B cell (primary cell): Measurements from ENCODE around the gene CWC27. TPM values are rescaled to one million over a fixed set of nuclear protein-coding genes. Genes with fewer than 3 reads are reported as not detected.

Experiments
- ATAC-seq: fragments of 200-7000 bp; cut with Tn5 transposase; one replicate; pipeline ENCODE4 v1.10.0; 2021; ENCODE audit warnings: low read depth, mild to moderate bottlenecking, moderate number of reproducible peaks, moderate library complexity
- CTCF ChIA-PET: fragments of 350-600 bp; sonication (Branson Sonifier 250); formaldehyde crosslinking; loops from one replicate; lab custom pipeline; 2021; ENCODE audit warnings: antibody characterized with exemption, inconsistent platforms; lab: Charles Lee
- POLR2A ChIA-PET: fragments of 350-600 bp; sonication (Branson Sonifier 250); formaldehyde crosslinking; loops from one replicate; lab custom pipeline; 2021; ENCODE audit warnings: antibody characterized with exemption; lab: Charles Lee
- DNase-seq: peaks from one replicate; pipeline ENCODE4 v3.0.0; 2013
- H2AFZ ChIP-seq: 2 replicates; pipeline ENCODE4 v1.6.1; 2012; ENCODE audit warnings: mild to moderate bottlenecking, low read depth, low read length; ENCODE audit not compliant: insufficient read depth, poor library complexity, severe bottlenecking
- H3K27ac ChIP-seq, 2 donors: 1 replicate in 1 of 2; 2 replicates in 1 of 2; pipeline ENCODE4 v1.5.1; 2012 to 2013; ENCODE audit warnings: low read length in 2 of 2, mild to moderate bottlenecking in 2 of 2, moderate library complexity in 1 of 2
- H3K27me3 ChIP-seq, 4 experiments: fragments of 200-600 bp in 1 of 4; sonication (generic) in 1 of 4; replicated peaks in 1 of 4; 1 replicate in 2 of 4; 2 replicates in 2 of 4; pipeline versions ENCODE4 v1.6.1 to v1.7.0; 2013 to 2016; ENCODE audit warnings: low read length in 3 of 4, mild to moderate bottlenecking in 2 of 4, mixed read lengths in 1 of 4, moderate library complexity in 1 of 4; ENCODE audit not compliant: insufficient read depth in 4 of 4, control insufficient read depth in 3 of 4; ENCODE audit errors: control extremely low read depth in 1 of 4
- H3K36me3 ChIP-seq, 2 experiments: replicated peaks in 1 of 2; 1 replicate in 1 of 2; 2 replicates in 1 of 2; pipeline versions ENCODE4 v1.6.1 to v1.7.1; 2013; ENCODE audit warnings: low read length in 1 of 2; ENCODE audit not compliant: insufficient read depth in 2 of 2, control insufficient read depth in 1 of 2; ENCODE audit errors: control extremely low read depth in 1 of 2, extremely low read depth in 1 of 2
- H3K4me1 ChIP-seq, 2 donors: fragments of 200-600 bp in 1 of 2; sonication (generic) in 1 of 2; 1 replicate in 1 of 2; 2 replicates in 1 of 2; pipeline versions ENCODE4 v1.5.1 to v1.6.1; 2013 to 2017; ENCODE audit warnings: low read length in 2 of 2; ENCODE audit not compliant: control insufficient read depth in 2 of 2, insufficient read depth in 2 of 2
- H3K4me2 ChIP-seq: replicated peaks from 2 replicates; pipeline ENCODE3; 2012; ENCODE audit warnings: mild to moderate bottlenecking, low read depth, low read length; ENCODE audit not compliant: poor library complexity, severe bottlenecking
- H3K4me3 ChIP-seq, 5 experiments: fragments of 200-600 bp in 1 of 5; sonication (generic) in 1 of 5; 1 replicate in 3 of 5; 2 replicates in 2 of 5; pipeline versions ENCODE4 v1.5.1 to v1.7.0; 2011 to 2016; ENCODE audit warnings: low read length in 4 of 5, mild to moderate bottlenecking in 4 of 5, low read depth in 2 of 5, control low read depth in 1 of 5, moderate library complexity in 1 of 5; ENCODE audit not compliant: insufficient read depth in 1 of 5; ENCODE audit errors: control extremely low read depth in 1 of 5, extremely low read depth in 1 of 5
- H3K79me2 ChIP-seq: fragments of 200-600 bp; sonication (generic); one replicate; pipeline ENCODE4 v1.6.0; 2016; ENCODE audit warnings: low read length; ENCODE audit not compliant: control insufficient read depth, insufficient read depth
- H3K9ac ChIP-seq: fragments of 200-600 bp; sonication (generic); 2 replicates; pipeline ENCODE4 v1.6.1; 2017; ENCODE audit warnings: mild to moderate bottlenecking, low read length, moderate library complexity
- H3K9me3 ChIP-seq, 3 donors: one replicate each; pipeline versions ENCODE4 v1.6.1 to v1.7.1; 2013; ENCODE audit warnings: low read length in 2 of 3; ENCODE audit not compliant: control insufficient read depth in 2 of 3, insufficient read depth in 1 of 3; ENCODE audit errors: control extremely low read depth in 1 of 3
- H4K20me1 ChIP-seq: 2 replicates; pipeline ENCODE4 v1.6.0; 2012; ENCODE audit warnings: mild to moderate bottlenecking, low read length; ENCODE audit not compliant: insufficient read depth, control insufficient read depth, poor library complexity, severe bottlenecking
- H3K27ac Mint-ChIP-seq: one replicate; pipeline ENCODE4 v1.8.0; 2021; ENCODE audit warnings: mixed read lengths
- H3K27me3 Mint-ChIP-seq: one replicate; pipeline ENCODE4 v1.8.0; 2021; ENCODE audit warnings: mixed read lengths
- H3K4me1 Mint-ChIP-seq: one replicate; pipeline ENCODE4 v1.8.0; 2021; ENCODE audit warnings: mixed read lengths
- H3K4me3 Mint-ChIP-seq: one replicate; pipeline ENCODE4 v1.8.0; 2021; ENCODE audit warnings: mixed read lengths
- H3K9me3 Mint-ChIP-seq: one replicate; pipeline ENCODE4 v1.8.0; 2022; ENCODE audit warnings: mixed read lengths; ENCODE audit not compliant: insufficient read depth
- EZH2 ChIP-seq: IDR thresholded peaks from 2 replicates; pipeline ENCODE4 v1.6.1; 2012; ENCODE audit warnings: borderline replicate concordance, low read depth, mild to moderate bottlenecking, moderate library complexity, low read length; ENCODE audit not compliant: insufficient read depth, poor library complexity, severe bottlenecking
- WGBS: methylation state at CpG from one replicate; pipeline ENCODE4 v1.1.5; 2013; ENCODE audit warnings: missing lambda C conversion rate; ENCODE audit not compliant: insufficient coverage; 5-methylcytosine and 5-hydroxymethylcytosine counted together
- intact Hi-C: fragments of 100-400 bp; cut with micrococcal nuclease; formaldehyde crosslinking; loops from one replicate; pipeline ENCODE4 v1.10.0; 2022
- polyA plus RNA-seq: library from polyadenylated mRNA; depleted of rRNA; stranded (reverse); fragments of >200 nt; gene quantifications from 2 replicates; pipeline ENCODE4 v1.2.3, GENCODE V29; 2012
- total RNA-seq, 2 donors: library from RNA; stranded (reverse); fragments of 120-200 nt in 1 of 2; gene quantifications; 1 replicate in 1 of 2; 2 replicates in 1 of 2; pipeline versions ENCODE4 v1.2.3 to v1.2.4, GENCODE V29; 2013 to 2022
- TF ChIP-seq, protein P1 (sequence below): fragments of 200-600 bp; IDR thresholded peaks from one replicate; pipeline ENCODE4 v1.8.0; 2022; ENCODE audit warnings: antibody characterized with exemption, mild to moderate bottlenecking

The CWC27 gene
- total and polyA plus RNA-seq, 2 donors (not counting 1 experiment from before 2014, with no cell fraction given) = 6.6 to 30.5 TPM

DNA sequence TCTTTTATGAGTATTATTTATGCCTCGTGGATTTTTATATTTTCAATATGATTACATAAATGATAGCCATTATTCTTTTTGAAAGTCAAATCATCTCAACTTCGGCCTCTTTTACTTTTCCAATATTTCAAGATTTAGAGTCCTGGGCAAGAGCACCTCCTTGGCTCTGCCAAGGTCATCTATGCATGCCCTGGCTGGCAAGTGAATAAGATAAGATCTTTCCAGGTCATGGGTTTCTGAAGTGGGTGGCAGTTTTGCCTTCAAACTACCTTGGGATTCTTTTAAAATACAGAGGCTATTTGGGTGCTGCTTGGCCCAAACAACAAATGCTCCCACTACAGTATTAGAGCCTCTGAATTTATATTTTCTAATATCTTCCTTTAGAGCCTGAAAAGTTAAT lies 95.4 kb downstream of the CWC27 start:
- no peak overlapping the region for H3K4me2 ChIP-seq
- no peaks in the 10 kb centered on the region for H3K4me1 ChIP-seq
- H4K20me1 ChIP-seq = no peaks in the 10 kb centered on the region
- ChIA-PET POLR2A (no interaction called here), CTCF (no interaction called here)
- Mint-ChIP-seq H3K9me3 (no peaks in the 10 kb centered on the region), H3K27me3 (no peaks in the 10 kb centered on the region), H3K4me1 (no peaks in the 10 kb centered on the region), H3K4me3 (no peak overlapping the region), H3K27ac (no peak overlapping the region)
- H2AFZ ChIP-seq = no peak overlapping the region
- TF ChIP-seq, protein P1, sequence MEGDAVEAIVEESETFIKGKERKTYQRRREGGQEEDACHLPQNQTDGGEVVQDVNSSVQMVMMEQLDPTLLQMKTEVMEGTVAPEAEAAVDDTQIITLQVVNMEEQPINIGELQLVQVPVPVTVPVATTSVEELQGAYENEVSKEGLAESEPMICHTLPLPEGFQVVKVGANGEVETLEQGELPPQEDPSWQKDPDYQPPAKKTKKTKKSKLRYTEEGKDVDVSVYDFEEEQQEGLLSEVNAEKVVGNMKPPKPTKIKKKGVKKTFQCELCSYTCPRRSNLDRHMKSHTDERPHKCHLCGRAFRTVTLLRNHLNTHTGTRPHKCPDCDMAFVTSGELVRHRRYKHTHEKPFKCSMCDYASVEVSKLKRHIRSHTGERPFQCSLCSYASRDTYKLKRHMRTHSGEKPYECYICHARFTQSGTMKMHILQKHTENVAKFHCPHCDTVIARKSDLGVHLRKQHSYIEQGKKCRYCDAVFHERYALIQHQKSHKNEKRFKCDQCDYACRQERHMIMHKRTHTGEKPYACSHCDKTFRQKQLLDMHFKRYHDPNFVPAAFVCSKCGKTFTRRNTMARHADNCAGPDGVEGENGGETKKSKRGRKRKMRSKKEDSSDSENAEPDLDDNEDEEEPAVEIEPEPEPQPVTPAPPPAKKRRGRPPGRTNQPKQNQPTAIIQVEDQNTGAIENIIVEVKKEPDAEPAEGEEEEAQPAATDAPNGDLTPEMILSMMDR = no peak
- TF ChIP-seq EZH2 = no peak
- H3K9ac ChIP-seq = no peak overlapping the region
- WGBS = no CpG with 5 or more reads among the region's 2 CpGs
- no peaks in the 10 kb centered on the region for H3K27me3 ChIP-seq
- H3K27ac ChIP-seq = no peak overlapping the region
- H3K9me3 ChIP-seq = no peaks in the 10 kb centered on the region
- H3K36me3 ChIP-seq = no peaks in the 10 kb centered on the region
- DNase-seq (no peak), ATAC-seq (no peak)
- H3K79me2 ChIP-seq = no peaks in the 10 kb centered on the region
- intact Hi-C loops = no loop called here
- H3K4me3 ChIP-seq = no peak overlapping the region

DNA sequence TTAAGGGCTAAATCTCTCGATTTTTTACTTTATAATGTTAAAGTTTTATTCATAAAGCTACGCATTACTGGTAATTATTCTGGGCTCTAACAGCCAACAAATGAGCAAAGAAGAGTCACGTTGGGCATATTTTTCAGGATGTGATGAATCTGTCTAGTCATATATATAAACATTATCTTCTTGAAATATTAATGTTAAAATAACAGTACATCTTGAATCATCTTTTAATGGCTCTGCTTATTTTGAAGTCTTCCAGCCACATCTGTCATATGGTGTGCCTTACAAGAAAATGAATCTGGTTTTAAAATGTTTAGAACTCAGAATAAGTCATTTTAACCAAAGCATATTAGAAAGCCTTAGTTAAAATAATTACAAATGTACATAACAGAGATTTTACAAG lies 96.9 kb downstream of the CWC27 start:
- H3K27me3 ChIP-seq = no peaks in the 10 kb centered on the region
- ATAC-seq (no peak), DNase-seq (no peak)
- WGBS = no CpG with 5 or more reads among the region's 3 CpGs
- H3K36me3 ChIP-seq = no peaks in the 10 kb centered on the region
- no peak overlapping the region for H3K4me3 ChIP-seq
- Mint-ChIP-seq H3K9me3 (no peaks in the 10 kb centered on the region), H3K4me3 (no peak overlapping the region), H3K27ac (no peak overlapping the region), H3K27me3 (no peaks in the 10 kb centered on the region), H3K4me1 (no peaks in the 10 kb centered on the region)
- intact Hi-C loops = no loop called here
- no peaks in the 10 kb centered on the region for H3K9me3 ChIP-seq
- H2AFZ ChIP-seq = no peak overlapping the region
- TF ChIP-seq EZH2 = no peak
- TF ChIP-seq, protein P1 = no peak
- no peak overlapping the region for H3K9ac ChIP-seq
- no peaks in the 10 kb centered on the region for H3K4me1 ChIP-seq
- H3K27ac ChIP-seq = no peak overlapping the region
- no peak overlapping the region for H3K4me2 ChIP-seq
- no peaks in the 10 kb centered on the region for H3K79me2 ChIP-seq
- no peaks in the 10 kb centered on the region for H4K20me1 ChIP-seq
- POLR2A ChIA-PET = no interaction called here
- CTCF ChIA-PET = no interaction called here
